Ishikawa (cell line): ENCODE results near the gene MAEA.

Experiments
- CEBPB ChIP-seq: IDR thresholded peaks from 2 replicates; pipeline ENCODE4 v1.6.1; 2012
- CREB1 ChIP-seq: IDR thresholded peaks from 2 replicates; pipeline ENCODE4 v1.6.1; 2012; ENCODE audit warnings: low read depth
- EGR1 ChIP-seq: IDR thresholded peaks from 2 replicates; pipeline ENCODE4 v1.6.1; 2012
- EP300 ChIP-seq: IDR thresholded peaks from 2 replicates; pipeline ENCODE4 v1.6.1; 2012; ENCODE audit warnings: borderline replicate concordance
- FOXM1 ChIP-seq: IDR thresholded peaks from 2 replicates; pipeline ENCODE4 v1.6.1; 2012; ENCODE audit warnings: low read depth, borderline replicate concordance
- NFIC ChIP-seq: IDR thresholded peaks from 2 replicates; pipeline ENCODE4 v1.6.1; 2012
- RAD21 ChIP-seq: IDR thresholded peaks from 2 replicates; pipeline ENCODE4 v1.6.1; 2012; ENCODE audit warnings: low read depth
- TCF12 ChIP-seq: IDR thresholded peaks from 2 replicates; pipeline ENCODE4 v1.6.1; 2012; ENCODE audit warnings: low read depth
- TEAD4 ChIP-seq: IDR thresholded peaks from 2 replicates; pipeline ENCODE4 v1.6.1; 2012
- YY1 ChIP-seq: IDR thresholded peaks from 2 replicates; pipeline ENCODE4 v1.6.1; 2012; ENCODE audit warnings: low read depth
- ZBTB7A ChIP-seq: IDR thresholded peaks from 2 replicates; pipeline ENCODE4 v1.6.1; 2012; ENCODE audit warnings: low read depth
- TF ChIP-seq, protein P1 (sequence below): IDR thresholded peaks from 2 replicates; pipeline ENCODE4 v1.6.1; 2012
- TF ChIP-seq, protein P2 (sequence below): IDR thresholded peaks from 2 replicates; pipeline ENCODE4 v1.6.1; 2012; ENCODE audit warnings: low read depth, mild to moderate bottlenecking
- TF ChIP-seq, protein P3 (sequence below): IDR thresholded peaks from 2 replicates; pipeline ENCODE4 v1.6.1; 2012

Gene MAEA

DNA sequence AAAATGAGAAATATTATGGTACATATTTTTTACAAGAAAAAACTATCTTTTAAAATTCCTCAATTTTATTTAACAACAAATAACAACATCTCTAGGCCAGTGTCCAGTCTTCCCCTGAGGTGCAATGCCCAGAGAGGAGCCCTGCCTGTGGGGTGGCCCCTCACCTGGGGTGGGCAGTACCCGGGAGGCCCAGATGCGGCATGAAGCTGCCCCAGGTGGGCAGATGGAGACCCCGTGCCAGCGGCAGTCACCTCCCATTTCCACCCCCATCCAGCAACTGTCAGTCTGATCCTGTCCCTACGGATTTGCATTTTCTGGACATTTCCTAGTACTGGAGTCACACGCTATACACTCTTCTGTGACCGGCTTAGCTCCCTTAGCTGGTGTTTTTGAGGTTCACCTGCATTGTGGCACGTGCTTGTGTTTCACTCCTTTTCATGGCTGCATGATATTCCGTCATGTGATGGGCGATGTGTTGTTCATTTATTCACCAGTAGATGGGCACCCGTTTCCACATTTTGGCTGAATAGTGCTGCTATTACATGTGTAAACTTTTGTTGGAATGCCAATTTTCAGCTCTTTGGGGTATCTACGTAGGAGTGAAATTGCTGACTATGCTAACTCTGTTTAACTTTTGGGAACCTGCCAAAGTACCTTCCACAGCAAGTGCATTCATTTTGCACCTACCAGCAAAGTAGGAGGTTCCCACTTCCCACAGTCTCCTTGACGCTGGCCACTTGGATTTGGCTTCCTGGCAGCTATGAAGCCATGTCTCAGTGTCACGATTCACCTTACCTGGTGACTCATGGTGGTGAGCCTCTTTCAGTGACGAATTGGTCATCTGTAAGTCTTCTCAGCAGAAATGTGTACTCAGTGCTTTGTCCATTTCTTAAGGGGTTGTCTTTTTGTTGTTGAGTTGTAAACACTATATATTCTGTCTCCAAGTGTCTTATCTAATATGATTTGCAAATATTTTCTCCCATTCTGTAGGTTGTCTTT lies 11.7 kb upstream of the MAEA start:
- TF ChIP-seq CEBPB (no peak), TEAD4 (no peak)

DNA sequence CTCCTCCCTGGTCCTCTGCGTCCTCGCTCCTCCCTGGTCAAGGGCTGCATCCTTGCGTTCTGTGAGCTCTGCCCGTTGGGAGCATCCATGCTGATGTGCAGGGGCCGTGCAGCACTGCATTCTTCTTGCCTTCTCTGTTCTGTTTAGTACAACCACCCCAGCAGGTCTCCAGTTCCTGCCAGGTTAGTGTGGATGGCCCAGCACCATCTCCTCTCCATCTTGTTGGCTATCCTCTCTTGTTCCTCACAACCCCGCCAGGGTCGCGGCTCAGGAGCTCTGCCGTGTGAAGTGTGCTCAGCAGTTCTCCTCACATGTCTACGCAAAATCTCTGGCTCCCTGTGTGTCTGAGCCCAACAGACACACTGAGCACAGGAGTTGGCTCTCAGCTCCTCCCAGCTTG lies 10.4 kb upstream of the MAEA start:
- TF ChIP-seq, protein P1, sequence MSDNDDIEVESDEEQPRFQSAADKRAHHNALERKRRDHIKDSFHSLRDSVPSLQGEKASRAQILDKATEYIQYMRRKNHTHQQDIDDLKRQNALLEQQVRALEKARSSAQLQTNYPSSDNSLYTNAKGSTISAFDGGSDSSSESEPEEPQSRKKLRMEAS, result no peak
- TF ChIP-seq FOXM1 (no peak), TEAD4 (no peak), TCF12 (no peak), ZBTB7A (no peak), YY1 (no peak)
- TF ChIP-seq, protein P2, sequence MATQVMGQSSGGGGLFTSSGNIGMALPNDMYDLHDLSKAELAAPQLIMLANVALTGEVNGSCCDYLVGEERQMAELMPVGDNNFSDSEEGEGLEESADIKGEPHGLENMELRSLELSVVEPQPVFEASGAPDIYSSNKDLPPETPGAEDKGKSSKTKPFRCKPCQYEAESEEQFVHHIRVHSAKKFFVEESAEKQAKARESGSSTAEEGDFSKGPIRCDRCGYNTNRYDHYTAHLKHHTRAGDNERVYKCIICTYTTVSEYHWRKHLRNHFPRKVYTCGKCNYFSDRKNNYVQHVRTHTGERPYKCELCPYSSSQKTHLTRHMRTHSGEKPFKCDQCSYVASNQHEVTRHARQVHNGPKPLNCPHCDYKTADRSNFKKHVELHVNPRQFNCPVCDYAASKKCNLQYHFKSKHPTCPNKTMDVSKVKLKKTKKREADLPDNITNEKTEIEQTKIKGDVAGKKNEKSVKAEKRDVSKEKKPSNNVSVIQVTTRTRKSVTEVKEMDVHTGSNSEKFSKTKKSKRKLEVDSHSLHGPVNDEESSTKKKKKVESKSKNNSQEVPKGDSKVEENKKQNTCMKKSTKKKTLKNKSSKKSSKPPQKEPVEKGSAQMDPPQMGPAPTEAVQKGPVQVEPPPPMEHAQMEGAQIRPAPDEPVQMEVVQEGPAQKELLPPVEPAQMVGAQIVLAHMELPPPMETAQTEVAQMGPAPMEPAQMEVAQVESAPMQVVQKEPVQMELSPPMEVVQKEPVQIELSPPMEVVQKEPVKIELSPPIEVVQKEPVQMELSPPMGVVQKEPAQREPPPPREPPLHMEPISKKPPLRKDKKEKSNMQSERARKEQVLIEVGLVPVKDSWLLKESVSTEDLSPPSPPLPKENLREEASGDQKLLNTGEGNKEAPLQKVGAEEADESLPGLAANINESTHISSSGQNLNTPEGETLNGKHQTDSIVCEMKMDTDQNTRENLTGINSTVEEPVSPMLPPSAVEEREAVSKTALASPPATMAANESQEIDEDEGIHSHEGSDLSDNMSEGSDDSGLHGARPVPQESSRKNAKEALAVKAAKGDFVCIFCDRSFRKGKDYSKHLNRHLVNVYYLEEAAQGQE, result no peak

DNA sequence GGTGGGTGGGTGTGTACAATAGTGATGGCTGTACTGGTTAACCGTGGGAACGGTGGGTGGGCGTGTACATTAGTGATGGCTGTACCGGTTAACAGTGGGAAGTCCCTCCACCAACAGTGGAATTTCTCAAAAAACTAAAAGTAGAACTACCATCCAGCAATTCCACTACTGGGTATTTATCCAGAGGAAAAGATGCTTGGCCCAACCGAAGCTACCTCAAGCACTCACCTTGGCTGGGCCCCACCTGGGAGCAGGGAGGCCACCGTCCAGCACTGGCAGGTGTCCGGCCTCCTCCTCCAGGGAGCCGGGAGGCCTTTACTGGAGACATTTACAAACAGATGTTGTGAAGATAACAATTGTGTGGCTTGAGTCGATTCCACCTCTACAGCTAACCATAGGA lies 6.0 kb upstream of the MAEA start:
- no peak for TF ChIP-seq NFIC
- no peak for TF ChIP-seq EP300
- TF ChIP-seq, protein P3, sequence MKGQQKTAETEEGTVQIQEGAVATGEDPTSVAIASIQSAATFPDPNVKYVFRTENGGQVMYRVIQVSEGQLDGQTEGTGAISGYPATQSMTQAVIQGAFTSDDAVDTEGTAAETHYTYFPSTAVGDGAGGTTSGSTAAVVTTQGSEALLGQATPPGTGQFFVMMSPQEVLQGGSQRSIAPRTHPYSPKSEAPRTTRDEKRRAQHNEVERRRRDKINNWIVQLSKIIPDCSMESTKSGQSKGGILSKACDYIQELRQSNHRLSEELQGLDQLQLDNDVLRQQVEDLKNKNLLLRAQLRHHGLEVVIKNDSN, result no peak
- no peak for TF ChIP-seq ZBTB7A
- TF ChIP-seq YY1, result no peak
- no peak for TF ChIP-seq TEAD4
- TF ChIP-seq, protein P1, result no peak
- TF ChIP-seq FOXM1, result no peak
- TF ChIP-seq, protein P2, result no peak
- TF ChIP-seq CEBPB, result no peak
- TF ChIP-seq EGR1, result no peak

DNA sequence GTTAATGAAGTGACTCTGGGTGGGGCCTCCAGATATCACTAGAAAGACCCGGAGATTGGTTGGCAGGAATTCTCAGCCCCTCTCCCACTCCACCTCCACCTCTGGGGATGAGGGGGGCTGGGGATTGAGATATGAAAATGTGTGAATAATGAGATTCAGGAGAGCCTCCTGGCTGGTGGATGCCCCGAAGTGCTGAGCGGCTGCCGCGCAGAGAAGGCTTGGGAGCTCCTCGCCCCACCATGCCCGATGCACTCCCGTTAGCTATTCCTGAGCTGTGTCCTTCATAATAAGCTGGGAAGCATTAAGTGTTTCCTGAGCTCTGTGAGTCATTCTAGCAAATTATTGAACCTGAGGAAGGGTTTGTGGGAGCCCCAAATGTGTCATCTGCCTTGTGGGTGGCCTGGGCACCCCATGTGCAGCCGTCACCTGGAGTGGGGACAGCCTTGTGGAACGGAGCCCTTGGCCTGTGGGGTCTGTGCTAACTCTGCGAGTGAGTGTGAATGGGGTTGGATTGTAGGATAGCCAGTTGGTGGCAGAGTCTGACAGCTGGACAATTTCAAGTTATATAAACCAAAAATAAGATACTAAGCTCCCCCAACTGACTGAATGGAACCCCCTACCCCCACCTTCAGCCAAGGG lies 4.4 kb upstream of the MAEA start:
- no peak for TF ChIP-seq TEAD4
- TF ChIP-seq EP300, result no peak
- TF ChIP-seq, protein P3, result no peak
- TF ChIP-seq RAD21, result no peak
- no peak for TF ChIP-seq YY1
- TF ChIP-seq NFIC, result no peak
- TF ChIP-seq, protein P2, result no peak
- TF ChIP-seq, protein P1, result no peak
- TF ChIP-seq ZBTB7A, result no peak
- no peak for TF ChIP-seq CREB1
